ENCODE measurements around the gene EDIL3. TPM values are rescaled to one million over a fixed set of nuclear protein-coding genes. Genes with fewer than 3 reads are reported as not detected.

Gene EDIL3
- total and polyA plus RNA-seq, 9 of the 15 experiments (the other 6 are each of a cell fraction or from before 2014, with no cell fraction given) = 0.09 TPM; not detected in 8

DNA sequence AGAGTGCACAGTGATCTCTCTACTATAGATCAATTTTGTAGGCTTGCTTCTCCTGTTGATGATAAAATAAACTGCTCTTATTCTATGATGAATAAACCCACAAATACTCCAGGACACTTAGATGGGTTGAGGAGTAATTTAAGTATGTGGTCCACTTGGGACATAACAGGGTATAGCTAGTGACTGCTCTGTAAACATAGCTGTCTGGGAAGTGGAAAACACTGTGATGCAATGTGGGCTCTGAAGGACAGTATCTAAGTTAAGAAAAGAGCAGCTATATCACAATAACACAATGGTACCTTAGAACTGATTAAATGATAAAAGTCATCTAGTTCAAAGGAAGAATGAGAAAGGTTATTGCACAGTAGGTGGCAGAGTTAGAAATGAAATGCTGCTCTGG, 369.7 kb downstream of the EDIL3 start:
- H4K20me1 ChIP-seq (replicated peaks; ENCODE audit: control insufficient read depth, insufficient read depth, low read length) = no peaks in the 10 kb centered on the region
- no peak overlapping the region for H3K9ac ChIP-seq (ENCODE audit: insufficient read depth in 1 of 2, low read depth in 2 of 2, low read length in 2 of 2)
- ATAC-seq (no peak), DNase-seq (ENCODE audit: extremely low read depth in 1 of 4, low spot score in 3 of 4) (no peak), FAIRE-seq (no peak)
- no peak for TF ChIP-seq BDP1 (IDR thresholded peaks at IDR 0.05; ENCODE audit: insufficient read depth, insufficient read length)
- no peaks in the 10 kb centered on the region for H3K9me3 ChIP-seq (replicated peaks; ENCODE audit: control insufficient read depth, insufficient read depth, low read depth, low read length)
- no peak overlapping the region for H2AFZ ChIP-seq (ENCODE audit: low read depth, low read length)
- intact Hi-C loops (cut with micrococcal nuclease) (no loop called here), in situ Hi-C loops (cut with MboI) (no loop called here)
- no peaks in the 10 kb centered on the region for H3K79me2 ChIP-seq (ENCODE audit: control insufficient read depth, insufficient read depth, low read length)
- H3K4me2 ChIP-seq (ENCODE audit: insufficient read depth, low read length) = no peak overlapping the region
- no peaks in the 10 kb centered on the region for H3K27me3 ChIP-seq (ENCODE audit: control insufficient read depth in 2 of 2, insufficient read depth in 2 of 2, low read length in 2 of 2)
- no peak overlapping the region for H3K27ac ChIP-seq (ENCODE audit: extremely low read depth, low read depth, low read length)
- ChIA-PET POLR2A (no interaction called here), CTCF (ENCODE audit: low intra/inter-chr PET ratio) (no interaction called here)
- H3K36me3 ChIP-seq (ENCODE audit: control insufficient read depth, insufficient read depth, low read length) = no peaks in the 10 kb centered on the region
- no TSS peak for BruUV-seq (replicated peaks)
- H3K9me1 ChIP-seq (ENCODE audit: control insufficient read depth, insufficient read depth, low read length) = no peaks in the 10 kb centered on the region
- no peaks in the 10 kb centered on the region for H3K4me1 ChIP-seq (replicated peaks in 1 of 2; ENCODE audit: control insufficient read depth in 2 of 2, insufficient read depth in 2 of 2, low read length in 2 of 2)
- no peak overlapping the region for H3K4me3 ChIP-seq

GRCh38 chr5:83993803-83994202, 390.9 kb downstream of the EDIL3 start:
- in situ Hi-C loops (cut with MboI) (no loop called here), intact Hi-C loops (cut with micrococcal nuclease) (no loop called here)
- CTCF ChIA-PET (ENCODE audit: low intra/inter-chr PET ratio) = no interaction called here
- no peak for FAIRE-seq
- H4K20me1 ChIP-seq (replicated peaks; ENCODE audit: control insufficient read depth, insufficient read depth, low read length) = no peaks in the 10 kb centered on the region
- no peak overlapping the region for H3K27ac ChIP-seq (ENCODE audit: extremely low read depth, low read depth, low read length)
- POLR2A ChIA-PET = no interaction called here
- no peak overlapping the region for H3K4me2 ChIP-seq (ENCODE audit: insufficient read depth, low read length)
- H2AFZ ChIP-seq (ENCODE audit: low read depth, low read length) = no peak overlapping the region
- TF ChIP-seq PHF8 (IDR thresholded peaks at IDR 0.05; ENCODE audit: borderline replicate concordance, low read length) = no peak
- TF ChIP-seq, protein P1, sequence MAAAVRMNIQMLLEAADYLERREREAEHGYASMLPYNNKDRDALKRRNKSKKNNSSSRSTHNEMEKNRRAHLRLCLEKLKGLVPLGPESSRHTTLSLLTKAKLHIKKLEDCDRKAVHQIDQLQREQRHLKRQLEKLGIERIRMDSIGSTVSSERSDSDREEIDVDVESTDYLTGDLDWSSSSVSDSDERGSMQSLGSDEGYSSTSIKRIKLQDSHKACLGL (CRISPR knock-in tag; IDR thresholded peaks at IDR 0.05; ENCODE audit: borderline replicate concordance, poor library complexity, severe bottlenecking) = no peak
- no peak for TF ChIP-seq KLF10 (CRISPR knock-in tag; IDR thresholded peaks at IDR 0.05)
- no peak for ATAC-seq
- no peaks in the 10 kb centered on the region for H3K36me3 ChIP-seq (ENCODE audit: control insufficient read depth, insufficient read depth, low read length)
- H3K79me2 ChIP-seq (ENCODE audit: control insufficient read depth, insufficient read depth, low read length) = no peaks in the 10 kb centered on the region
- H3K9ac ChIP-seq (ENCODE audit: insufficient read depth in 1 of 2, low read depth in 2 of 2, low read length in 2 of 2) = no peak overlapping the region
- no peaks in the 10 kb centered on the region for H3K9me1 ChIP-seq (ENCODE audit: control insufficient read depth, insufficient read depth, low read length)
- peaks cover 2% of the 10 kb centered on the region; the same call in 1 of the 2 replicates for H3K9me3 ChIP-seq (replicated peaks; ENCODE audit: control insufficient read depth, insufficient read depth, low read depth, low read length)
- no peaks in the 10 kb centered on the region for H3K27me3 ChIP-seq (ENCODE audit: control insufficient read depth in 2 of 2, insufficient read depth in 2 of 2, low read length in 2 of 2)
- 0% methylated on average over 2 of the region's 2 CpGs for WGBS (ENCODE audit: insufficient coverage, low coverage, missing lambda C conversion rate)
- DNase-seq (ENCODE audit: extremely low read depth in 1 of 4, low spot score in 3 of 4) = no peak
- H3K4me3 ChIP-seq = no peak overlapping the region
- no TSS peak for BruUV-seq (replicated peaks)
- no peaks in the 10 kb centered on the region for H3K4me1 ChIP-seq (replicated peaks in 1 of 2; ENCODE audit: control insufficient read depth in 2 of 2, insufficient read depth in 2 of 2, low read length in 2 of 2)

All from K562 (cell line).